C1 segment of cervical spinal cord (tissue), 14 donors: ENCODE results near the gene SYP.
A peak's percentile ranks its signal among the peaks of the same experiment; 100 is the strongest.

Source experiments
- DNase-seq, 14 donors: peaks; one replicate each; lab custom pipeline; 2025; lab: John Stamatoyannopoulos, UW

SYP gene

DNA sequence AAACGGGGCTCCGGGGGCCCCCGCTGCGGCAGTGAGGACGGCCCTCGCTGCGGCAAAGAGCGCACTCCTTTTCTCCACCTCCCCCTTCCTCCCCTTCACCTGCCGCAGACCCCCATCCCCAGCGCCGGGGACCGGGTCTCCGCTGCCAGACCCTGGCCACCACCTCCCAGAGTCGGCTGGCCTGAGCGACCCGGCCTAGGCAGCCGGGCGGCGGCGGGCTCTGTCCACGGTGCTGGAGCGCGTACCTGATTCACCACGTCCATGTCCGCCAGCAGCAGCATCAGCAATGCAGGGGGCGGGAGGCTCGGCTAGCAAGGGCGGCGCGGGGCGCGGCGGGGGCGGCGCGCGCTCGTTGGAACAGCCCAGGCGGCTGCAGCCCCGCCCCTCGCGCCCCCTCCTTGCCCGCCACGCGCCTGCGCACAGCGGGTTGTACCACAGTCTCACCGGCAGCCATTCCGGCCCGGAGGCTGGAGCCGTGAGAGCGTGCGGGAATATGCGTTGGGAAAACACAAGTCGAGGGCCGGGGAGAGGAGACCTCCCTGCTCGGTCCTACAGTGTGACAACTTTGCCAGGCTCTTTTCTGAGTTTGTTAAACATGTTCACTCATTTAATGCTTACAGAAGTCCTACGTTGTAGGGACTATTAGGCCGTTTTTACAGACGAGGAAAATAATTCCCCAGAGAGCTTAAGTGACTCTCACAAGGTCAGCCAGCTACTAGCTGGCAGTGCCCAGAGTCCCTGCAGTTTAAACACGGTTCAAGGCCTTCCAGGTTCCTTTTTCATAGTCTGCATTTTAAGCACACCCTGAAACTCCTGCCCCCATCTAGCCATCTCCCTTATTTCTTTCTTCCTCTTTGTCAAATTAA, at the start of gene SYP:
Gene SYP (minus strand): TSS at position 288 of the 866 bp plus-strand sequence. CDS start 7 bp downstream, at position 281.
- peak; percentile 14 to 88 (median 70) for DNase-seq

DNA sequence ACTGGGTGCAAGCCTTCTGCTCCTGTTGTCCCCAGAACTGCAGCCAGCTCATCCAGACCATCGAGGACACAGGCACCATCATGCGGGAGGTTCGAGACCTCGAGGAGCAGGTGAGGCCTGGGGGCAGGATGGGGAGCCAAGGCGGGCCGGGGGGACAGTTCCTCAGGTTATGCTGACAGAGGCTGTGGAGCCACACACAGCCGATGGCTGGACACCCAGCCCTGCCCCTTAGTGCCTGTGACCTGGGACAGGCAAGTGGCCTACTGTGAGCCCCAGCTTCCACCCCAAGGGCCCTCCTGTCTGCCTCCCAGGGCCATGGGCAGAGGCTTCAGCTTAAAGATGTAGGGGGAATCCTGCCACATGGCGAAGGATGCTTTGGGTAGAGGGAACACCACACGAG, 49.6 kb upstream of the SYP start:
- DNase-seq = no peak

DNA sequence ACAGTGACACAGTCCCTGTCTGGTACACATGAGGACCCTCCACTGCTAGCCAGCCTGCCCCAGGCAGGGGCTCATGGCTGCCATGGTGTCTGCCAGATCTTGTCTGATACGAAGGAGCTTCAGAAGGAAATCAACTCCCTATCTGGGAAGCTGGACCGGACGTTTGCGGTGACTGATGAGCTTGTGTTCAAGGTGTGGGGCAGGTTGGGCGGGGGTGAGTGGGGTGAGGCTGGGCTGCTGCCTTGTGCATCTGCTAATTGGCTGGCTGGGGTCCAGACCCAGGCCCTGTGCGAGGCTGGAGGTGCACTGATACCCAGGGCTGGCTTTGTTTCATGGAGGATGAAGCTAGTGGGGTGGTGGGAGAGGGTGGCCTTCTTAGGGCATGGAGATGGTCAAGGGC, 49.1 kb upstream of the SYP start:
- no peak for DNase-seq

DNA sequence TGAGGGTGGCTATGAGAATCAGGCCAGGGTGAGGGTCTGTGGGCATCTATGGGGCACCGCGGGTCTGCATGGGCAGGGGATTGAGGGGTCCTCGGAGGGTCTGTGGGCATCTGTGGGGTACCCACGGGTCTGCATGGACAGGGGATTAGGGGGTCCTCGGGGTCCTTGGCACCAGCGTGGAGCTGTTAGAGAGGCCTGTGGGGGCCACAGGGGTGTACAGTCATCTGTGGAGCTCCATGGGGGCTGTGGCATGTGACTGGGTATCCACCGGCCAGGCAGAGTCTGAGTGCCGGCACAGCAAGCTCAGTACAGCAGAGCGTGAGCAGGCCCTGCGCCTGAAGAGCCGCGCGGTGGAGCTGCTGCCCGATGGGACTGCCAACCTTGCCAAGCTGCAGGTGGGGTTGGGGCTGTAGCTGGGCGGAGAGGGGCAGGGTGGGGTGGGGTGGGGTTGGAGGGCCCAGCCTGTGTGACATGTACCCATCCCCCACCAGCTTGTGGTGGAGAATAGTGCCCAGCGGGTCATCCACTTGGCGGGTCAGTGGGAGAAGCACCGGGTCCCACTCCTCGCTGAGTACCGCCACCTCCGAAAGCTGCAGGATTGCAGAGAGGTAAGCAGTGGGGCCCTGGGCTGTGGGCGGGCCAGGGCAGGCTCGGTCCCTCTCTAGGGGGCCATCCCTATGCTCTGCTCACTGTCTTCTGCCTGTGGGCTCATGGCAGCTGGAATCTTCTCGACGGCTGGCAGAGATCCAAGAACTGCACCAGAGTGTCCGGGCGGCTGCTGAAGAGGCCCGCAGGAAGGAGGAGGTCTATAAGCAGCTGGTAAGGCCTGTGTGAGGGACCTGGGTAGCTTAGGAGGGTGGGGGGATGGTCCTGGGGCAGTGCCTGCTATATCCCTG, 48.2 kb upstream of the SYP start:
- DNase-seq = no peak

DNA sequence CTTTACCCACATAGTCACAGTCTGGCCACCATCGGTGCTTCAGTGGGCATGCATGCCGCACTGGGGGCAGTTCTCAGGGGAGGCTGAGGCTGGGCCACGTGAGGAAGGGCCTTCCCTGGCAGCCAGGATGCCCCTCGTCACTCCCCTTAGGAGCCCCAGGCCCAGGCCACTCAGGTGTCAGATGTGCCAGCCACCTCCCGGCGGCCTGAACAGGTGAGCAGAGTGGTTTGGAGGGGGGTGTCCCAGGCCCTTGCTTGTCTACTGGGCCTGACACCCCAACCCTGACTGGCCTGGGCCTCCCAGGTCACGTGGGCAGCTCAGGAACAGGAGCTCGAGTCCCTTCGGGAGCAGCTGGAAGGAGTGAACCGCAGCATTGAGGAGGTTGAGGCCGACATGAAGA, 47.4 kb upstream of the SYP start:
- DNase-seq = no peak

DNA sequence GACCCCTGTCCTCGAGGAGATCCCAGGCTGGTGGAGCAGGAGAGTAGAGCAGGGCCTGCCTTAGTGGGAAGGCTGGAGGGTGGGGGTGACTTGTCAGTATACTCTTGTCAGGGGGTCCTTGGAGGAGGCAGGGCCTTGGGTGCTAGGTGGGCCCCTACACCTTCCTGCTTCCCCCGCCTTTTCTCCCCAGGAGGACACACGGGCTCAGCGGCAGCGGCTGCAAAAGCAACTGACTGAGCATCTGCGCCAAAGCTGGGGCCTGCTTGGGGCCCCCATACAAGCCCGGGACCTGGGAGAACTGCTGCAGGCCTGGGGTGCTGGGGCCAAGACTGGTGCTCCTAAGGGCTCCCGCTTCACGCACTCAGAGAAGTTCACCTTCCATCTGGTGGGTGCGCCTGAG, 46.5 kb upstream of the SYP start:
- no peak for DNase-seq

DNA sequence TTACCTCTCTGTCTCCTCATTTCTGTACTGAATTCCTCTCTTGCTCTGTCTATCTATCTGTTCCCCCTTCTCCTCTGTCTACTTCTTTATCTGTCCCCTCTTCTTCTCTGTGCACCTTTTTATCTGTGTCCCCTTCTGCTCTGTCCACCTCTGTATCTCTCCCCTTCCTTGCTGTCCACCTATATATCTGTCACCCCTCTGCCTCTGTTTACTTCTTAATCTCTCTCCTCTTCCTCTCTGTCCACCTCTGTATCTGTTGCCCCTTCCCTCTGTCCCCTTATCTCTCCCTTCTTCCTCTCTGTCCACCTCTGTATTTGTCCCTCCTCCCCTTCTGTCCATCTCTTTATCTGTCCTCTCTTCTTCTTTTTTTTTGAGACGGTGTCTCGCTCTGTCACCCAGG, 44.2 kb upstream of the SYP start:
- no peak for DNase-seq

DNA sequence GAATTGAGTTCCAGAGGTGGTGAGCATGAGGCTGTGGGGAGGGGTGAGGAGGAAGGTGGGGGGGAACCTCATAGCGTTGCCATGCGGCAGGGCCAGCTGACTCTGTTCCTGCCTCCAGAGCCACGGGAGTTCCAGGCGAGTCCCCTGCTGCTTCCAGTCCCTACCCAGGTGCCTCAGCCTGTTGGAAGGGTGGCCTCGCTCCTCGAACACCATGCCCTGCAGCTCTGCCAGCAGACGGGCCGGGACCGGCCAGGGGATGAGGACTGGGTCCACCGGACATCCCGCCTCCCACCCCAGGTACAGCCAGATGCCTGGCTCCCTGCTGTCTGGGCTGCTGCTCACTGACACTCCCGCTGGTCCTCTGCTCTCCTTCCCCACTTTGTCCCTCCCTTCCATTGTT, 43.2 kb upstream of the SYP start:
- DNase-seq = no peak

DNA sequence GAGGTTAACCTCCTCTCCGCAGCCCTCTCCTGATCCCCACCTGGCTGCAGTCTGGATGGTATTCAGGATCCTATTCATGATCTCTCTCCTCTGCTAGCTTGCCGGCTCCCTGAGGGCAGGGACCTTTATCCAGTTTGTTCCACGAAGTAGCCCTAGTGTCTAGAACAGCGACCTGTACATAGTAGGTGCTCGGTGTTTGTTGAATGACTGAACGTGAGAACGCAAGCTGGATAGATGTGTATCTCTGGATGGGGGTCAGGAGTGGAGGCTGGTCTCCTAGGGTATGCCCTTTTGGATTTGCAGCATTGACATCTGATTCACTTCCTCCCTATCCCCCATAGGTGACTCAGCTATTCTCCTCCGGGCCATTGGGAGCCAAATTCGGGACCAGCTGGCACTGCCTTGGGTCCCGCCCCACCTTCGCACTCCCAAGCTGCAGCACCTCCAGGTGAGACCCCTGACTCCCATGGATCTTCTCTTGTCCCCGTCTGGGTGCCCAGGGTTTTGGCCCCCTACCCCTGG, 42.6 kb upstream of the SYP start:
- DNase-seq = no peak

DNA sequence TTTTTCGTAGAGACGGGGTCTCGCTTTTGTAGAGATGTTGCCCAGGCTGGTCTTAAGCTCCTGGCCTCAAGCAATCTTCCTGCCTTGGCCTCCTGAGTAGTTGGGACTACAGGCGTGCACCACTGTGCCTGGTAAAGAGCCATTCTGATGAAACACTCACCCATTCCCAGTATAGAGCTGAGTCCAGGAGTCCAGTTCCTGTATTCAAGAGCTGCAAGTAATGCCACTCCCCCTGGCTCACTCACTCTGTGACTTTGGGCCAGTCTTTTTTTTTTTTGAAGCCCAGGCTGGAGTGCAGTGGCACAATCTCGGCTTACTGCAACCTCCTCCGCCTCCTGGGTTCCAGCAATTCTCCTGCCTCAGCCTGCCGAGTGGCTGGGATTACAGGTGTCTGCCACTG, 38.7 kb upstream of the SYP start:
- no peak for DNase-seq

DNA sequence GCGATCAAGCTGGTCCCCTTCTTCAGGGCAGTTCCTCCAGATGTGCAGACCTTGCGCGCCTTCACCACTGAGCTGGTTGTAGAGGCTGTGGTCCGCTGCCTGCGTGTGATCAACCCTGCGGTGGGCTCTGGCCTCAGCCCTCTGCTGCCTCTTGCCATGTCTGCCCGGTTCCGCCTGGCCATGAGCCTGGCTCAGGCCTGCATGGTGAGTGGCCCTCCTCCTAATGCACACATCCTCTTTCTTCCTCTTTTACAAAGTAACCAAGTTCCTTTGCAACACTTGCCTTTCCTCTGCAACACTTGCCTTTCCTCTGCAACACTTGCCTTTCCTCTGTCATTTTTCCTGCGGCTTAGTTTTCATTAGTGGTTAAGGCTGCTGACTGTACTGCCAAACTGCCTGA, 37.1 kb upstream of the SYP start:
- peak in 1 of 14 donors; percentile 4 for DNase-seq

DNA sequence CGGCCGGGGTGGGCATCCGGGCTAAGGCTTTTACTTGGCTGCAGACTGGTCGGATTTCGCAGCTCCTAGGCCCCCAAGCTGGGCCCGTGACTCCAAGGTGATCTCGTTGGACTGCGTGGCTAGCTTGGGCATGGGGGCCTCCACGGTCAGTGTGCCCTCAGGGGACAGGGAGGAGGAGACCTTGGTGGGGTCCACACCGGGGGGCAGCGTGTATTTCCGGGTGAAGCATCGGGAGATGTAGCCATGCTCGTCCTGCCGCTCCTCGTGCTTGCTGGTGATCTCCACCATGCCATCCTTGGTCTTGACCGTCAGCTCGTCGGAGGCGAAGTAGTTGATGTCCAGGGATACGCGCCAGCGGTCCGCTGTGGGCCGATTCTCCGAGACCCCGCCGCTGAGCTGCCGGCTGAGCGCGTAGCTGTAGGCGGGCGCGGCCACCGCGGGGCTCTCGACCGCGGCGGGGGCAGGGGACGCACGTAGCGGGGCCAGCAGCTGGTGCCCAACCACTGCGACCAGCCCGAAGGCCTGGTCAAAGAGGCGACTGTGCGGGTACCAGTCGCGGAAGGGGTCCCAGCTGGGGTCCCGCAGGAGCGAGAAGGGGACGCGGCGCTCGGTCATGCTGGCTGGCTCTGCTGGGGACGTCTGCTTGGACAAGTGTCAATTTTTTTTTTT, 34.0 kb upstream of the SYP start:
- no peak for DNase-seq

DNA sequence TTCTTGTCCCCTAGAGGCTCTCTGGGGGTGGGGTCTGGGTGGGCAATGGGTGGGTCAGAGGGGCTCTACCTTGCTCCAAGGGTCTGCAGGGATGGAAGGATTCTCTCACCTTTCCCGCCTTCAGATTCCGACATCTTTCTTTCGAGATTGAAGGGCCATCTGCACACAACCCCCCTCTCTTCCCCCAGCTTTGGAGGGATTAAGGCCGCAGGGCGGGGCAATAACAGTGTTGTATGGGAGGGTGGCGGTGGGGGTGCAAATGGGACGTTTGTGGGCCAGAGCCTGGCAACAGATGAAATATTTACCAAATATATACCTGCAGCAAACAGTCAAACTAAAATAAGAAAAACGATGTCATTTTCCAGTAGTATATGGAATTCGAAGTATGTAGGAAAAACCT, 33.2 kb upstream of the SYP start, which contains the start of gene CACNA1F:
Gene CACNA1F (minus strand): TSS at position 165 of the 400 bp plus-strand sequence. CDS start 31 bp downstream, at position 134.
- no peak for DNase-seq

DNA sequence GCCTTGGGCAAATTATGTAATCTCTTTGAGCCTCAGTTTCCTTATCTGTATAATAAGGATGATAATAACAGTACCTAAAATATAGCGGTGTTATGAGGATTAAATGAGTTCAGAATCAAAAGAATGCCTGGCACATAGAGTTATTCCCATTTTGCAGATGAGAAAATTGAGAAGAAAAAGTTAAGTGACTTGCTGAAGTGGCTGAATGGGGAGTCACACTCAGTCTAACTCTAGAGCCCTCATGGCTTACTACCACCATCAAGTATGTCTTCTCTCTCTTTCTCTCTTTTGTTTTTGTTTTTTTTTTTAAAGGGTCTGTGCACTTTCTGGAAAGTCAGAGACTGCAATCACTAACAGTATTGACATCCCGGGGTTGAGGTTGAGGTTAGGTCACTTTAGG, 32.5 kb upstream of the SYP start:
- no peak for DNase-seq

DNA sequence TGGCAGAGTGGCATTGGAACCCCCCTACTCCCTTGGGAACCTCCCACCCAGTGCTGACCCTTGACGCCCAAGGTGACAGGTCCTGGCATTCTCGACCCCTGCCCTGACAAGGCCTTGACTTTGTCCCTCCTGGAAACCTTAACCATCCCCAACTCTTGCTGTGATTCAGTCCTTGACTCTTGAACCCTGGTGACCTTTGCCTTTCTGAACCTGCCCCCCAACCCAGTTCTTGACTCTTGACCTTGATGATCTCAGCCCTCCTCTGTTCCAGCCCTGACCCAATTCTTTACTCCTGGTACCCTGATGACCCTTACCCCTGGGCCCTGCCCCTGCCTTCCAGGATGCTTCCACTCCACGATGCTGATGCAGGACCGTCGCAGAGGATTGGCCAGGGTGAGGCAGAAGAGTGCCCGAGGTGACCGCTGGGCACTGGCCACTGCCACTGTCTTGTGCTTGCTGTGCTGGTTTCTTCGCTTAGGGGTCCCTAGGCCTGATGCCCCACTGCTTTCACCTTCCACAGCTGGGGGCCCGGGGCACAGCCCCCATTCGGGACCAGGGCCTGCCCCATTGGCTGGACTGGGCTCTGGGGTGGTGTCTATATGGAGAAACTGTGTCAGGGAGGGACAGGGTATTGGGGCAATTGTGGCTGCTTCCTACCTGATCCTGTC, 31.5 kb upstream of the SYP start:
- DNase-seq = no peak

DNA sequence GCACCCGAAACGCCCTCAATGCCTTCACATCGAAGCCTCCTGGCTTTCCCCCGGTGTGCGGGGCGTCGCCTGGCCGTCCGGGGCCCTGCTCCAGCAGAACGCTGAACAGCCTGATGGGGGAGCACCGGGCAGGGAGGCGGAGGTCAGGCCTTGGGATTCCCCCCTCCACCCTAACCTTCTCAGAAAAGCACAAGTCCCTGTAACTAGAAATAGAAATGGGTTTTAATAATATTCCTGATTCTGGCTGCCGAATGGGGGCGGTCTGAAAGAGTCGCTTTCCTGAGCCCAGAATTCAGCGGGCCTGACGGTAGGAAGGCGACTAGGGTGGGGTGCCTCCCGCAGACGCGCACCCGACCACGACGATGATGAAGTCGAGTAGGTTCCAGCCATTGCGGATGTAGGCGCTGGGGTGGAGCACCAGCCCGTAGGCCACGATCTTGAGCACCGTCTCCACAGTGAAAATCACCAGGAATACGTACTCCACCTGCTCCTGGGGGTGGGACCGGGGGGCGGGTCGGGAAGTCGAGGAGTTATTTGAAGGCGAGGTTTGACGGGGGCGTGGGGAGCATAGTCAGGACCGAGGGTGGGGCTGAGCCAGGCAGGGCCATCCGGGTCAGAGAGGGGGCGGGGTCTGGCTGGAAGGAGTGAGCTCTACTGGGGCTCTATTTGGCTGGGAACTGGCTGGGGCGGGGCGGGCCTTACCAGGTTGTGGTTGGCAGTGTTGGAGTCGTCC, 30.7 kb upstream of the SYP start:
- peak in 3 of 14 donors; percentile 3 to 19 (median 10) for DNase-seq

DNA sequence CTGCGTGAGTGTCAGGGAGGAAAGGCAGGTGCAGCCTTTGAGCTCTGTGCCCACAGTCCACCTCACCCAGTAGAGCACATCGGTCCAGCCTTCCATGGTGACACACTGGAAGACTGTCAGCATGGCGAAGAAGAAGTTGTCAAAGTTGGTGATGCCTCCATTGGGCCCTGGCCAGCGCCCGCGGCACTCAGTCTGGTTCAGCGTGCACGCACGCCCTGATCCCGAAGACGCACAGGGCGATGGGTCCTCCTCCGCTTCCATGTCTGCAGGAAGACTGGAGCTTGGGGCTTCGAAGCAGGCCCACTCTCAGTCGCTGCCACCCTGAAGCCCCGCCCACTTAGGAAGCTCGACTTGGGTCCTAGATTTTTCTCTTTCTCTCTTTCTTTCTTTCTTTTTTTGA, 28.2 kb upstream of the SYP start:
- DNase-seq = no peak

DNA sequence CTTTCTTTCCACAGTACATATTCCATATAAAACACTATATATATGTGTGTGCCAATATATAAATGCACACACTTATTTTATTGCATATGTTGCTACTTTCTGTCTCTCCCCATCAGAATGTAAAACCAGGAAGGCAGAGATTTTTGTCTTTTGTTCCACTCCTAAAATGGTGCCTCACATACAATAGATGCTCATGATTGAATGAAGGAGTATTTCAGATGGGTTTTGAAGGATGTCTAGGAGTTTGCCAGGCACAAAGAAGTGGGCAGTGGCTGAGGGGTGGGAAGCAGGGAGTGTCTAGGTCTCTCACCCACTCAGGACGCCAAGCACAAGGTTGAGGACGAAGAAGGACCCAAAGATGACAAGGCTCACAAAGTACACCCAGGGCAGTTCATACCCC, 27.7 kb upstream of the SYP start:
- no peak for DNase-seq

DNA sequence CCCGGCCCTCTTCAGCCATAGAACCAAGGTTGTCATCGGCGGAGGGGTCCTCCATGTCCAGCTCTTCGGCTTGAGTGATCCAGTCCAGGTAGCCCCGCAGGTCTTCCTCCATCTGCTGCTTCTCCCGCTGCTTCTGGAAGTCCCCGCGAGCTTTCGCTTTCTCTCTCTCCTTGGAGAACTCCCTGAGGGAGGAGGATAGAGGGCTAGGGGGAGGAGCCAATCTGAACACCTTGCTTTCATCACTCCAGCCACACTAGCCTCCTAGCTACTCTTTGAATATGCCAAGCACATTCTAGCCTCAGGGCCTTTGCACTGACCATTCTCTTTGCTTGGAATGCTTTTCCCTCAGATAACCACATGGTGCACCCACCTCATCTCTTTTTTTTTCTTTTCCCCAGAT, 27.0 kb upstream of the SYP start:
- DNase-seq = no peak

DNA sequence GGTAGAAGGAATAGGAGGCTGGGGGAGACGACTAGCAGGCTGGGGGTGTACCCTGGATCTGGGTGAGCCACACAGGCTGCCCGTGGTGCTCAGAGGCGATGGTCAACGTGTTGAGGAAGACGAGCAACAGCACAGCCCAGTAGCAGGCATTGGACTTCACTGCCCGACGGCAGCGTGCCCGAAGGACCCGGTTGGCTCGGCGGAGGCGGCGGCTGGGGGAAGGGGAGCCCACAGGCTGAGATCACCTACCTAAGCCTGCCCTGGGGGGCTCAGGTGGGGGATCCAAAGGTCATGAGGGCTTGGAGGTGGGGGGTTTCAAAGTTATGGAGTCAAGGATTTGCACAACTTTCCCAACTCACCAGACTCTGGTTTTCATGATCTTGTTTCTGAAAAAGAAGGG, 25.9 kb upstream of the SYP start:
- DNase-seq = no peak

DNA sequence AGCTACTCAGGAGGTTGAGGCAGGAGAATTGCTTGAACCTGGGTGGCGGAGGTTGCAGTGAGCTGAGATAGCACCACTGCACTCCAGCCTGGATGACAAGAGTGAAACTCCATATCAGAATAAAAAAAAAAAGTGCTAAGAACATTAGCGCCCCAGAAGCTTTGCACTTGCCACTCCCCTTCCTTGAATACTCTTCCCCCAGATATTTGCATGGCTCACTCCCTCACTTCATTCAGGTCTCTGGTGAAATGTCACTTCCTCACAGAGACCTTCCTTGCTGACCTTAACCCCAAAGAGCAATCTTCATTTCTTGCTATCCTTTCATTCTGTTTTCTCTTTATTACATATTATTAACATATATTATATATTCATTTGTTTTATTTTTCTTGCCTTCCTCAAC, 21.9 kb upstream of the SYP start:
- DNase-seq = no peak
